ENCODE data around the gene NDUFAF5. TPM values are rescaled to one million over a fixed set of nuclear protein-coding genes. Genes with fewer than 3 reads are reported as not detected.

The NDUFAF5 gene
- total RNA-seq, 1 experiment from 2014 or later = 31.8 TPM

DNA sequence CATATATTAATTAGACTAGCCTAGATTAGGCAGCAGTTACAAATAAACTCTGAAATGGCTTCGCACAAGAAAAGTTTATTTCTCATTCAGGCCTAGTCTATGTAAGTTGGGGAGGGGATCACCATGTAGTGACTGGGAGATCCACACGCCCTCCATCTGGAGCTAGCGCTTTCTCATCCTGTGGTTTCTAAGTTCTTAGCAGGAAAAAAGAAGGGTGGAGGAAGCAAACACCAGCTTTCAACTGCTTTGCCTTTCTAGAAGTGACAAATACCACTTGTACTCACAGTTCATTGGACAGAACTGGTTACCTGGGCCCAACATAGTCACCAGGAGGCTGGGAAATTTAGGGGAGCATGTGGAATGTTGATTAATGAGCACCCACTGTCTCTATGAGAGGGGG, 46.6 kb downstream of the NDUFAF5 start:
- TF ChIP-seq, protein P1, sequence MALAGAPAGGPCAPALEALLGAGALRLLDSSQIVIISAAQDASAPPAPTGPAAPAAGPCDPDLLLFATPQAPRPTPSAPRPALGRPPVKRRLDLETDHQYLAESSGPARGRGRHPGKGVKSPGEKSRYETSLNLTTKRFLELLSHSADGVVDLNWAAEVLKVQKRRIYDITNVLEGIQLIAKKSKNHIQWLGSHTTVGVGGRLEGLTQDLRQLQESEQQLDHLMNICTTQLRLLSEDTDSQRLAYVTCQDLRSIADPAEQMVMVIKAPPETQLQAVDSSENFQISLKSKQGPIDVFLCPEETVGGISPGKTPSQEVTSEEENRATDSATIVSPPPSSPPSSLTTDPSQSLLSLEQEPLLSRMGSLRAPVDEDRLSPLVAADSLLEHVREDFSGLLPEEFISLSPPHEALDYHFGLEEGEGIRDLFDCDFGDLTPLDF (CRISPR knock-in tag; IDR thresholded peaks at IDR 0.05) = no peak
- no peak for TF ChIP-seq ZNF121 (CRISPR knock-in tag; IDR thresholded peaks at IDR 0.05)
- TF ChIP-seq SMAD3 (CRISPR knock-in tag; IDR thresholded peaks at IDR 0.05; ENCODE audit: borderline replicate concordance) = no peak
- TF ChIP-seq JUN (CRISPR knock-in tag; IDR thresholded peaks at IDR 0.05) = no peak
- CTCF ChIA-PET = interaction anchor here (2.0 kb wide), 1 partner anchor 11 kb away, joined by 4 read pairs; no protein-coding TSS in a partner anchor
- H3K36me3 Mint-ChIP-seq = no peaks in the 10 kb centered on the region

DNA sequence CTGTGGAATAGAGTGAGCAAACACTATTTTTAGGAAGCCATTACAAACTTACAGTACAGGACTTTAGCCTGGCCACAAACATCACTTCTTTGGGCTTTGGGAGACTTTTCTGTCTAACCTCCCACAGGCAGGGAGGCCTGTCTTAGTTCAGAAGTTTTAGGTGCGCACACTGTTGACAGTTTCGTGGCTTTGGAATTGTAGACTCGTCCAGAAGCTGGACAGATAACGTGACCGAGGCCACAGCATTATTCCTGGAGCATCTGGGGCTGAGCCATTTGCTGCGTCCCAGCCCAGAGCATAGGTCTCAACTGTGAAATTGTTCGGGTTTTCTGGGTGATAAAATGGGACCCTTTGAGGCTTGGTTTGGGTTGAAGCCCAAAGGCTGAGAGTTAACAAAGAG, 53.8 kb downstream of the NDUFAF5 start:
- ChIA-PET CTCF (no interaction called here), POLR2A (no interaction called here)
- H3K4me3 Mint-ChIP-seq = no peak overlapping the region

More for the DNA sequence above, 46.6 kb downstream of the NDUFAF5 start:
- ATAC-seq = no peak
- H3K27ac Mint-ChIP-seq = no peak overlapping the region
- no peaks in the 10 kb centered on the region for H3K27me3 Mint-ChIP-seq (ENCODE audit: low read depth)
- POLR2A ChIA-PET = no interaction called here
- no peaks in the 10 kb centered on the region for H3K4me1 Mint-ChIP-seq
- H3K9me3 Mint-ChIP-seq = peaks cover 8% of the 10 kb centered on the region
- H3K4me3 Mint-ChIP-seq = no peak overlapping the region
- no peak for DNase-seq (ENCODE audit: low spot score)

More for the DNA sequence above, 53.8 kb downstream of the NDUFAF5 start:
- H3K27me3 Mint-ChIP-seq (ENCODE audit: low read depth) = no peaks in the 10 kb centered on the region
- H3K27ac Mint-ChIP-seq = no peak overlapping the region
- no peaks in the 10 kb centered on the region for H3K36me3 Mint-ChIP-seq
- TF ChIP-seq ESRRA (CRISPR knock-in tag; IDR thresholded peaks at IDR 0.05; ENCODE audit: borderline replicate concordance) = no peak
- no peak for TF ChIP-seq CREM (CRISPR knock-in tag; IDR thresholded peaks at IDR 0.05)
- no peak for TF ChIP-seq NR1H2 (CRISPR knock-in tag; IDR thresholded peaks at IDR 0.05)
- TF ChIP-seq MYBL2 (CRISPR knock-in tag; IDR thresholded peaks at IDR 0.05) = no peak
- TF ChIP-seq ZNF121 (CRISPR knock-in tag; IDR thresholded peaks at IDR 0.05) = no peak
- TF ChIP-seq JAZF1 (CRISPR knock-in tag; IDR thresholded peaks at IDR 0.05) = no peak
- TF ChIP-seq, protein P2, sequence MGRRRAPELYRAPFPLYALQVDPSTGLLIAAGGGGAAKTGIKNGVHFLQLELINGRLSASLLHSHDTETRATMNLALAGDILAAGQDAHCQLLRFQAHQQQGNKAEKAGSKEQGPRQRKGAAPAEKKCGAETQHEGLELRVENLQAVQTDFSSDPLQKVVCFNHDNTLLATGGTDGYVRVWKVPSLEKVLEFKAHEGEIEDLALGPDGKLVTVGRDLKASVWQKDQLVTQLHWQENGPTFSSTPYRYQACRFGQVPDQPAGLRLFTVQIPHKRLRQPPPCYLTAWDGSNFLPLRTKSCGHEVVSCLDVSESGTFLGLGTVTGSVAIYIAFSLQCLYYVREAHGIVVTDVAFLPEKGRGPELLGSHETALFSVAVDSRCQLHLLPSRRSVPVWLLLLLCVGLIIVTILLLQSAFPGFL (CRISPR knock-in tag; IDR thresholded peaks at IDR 0.05; ENCODE audit: borderline replicate concordance) = no peak
- TF ChIP-seq, protein P3, sequence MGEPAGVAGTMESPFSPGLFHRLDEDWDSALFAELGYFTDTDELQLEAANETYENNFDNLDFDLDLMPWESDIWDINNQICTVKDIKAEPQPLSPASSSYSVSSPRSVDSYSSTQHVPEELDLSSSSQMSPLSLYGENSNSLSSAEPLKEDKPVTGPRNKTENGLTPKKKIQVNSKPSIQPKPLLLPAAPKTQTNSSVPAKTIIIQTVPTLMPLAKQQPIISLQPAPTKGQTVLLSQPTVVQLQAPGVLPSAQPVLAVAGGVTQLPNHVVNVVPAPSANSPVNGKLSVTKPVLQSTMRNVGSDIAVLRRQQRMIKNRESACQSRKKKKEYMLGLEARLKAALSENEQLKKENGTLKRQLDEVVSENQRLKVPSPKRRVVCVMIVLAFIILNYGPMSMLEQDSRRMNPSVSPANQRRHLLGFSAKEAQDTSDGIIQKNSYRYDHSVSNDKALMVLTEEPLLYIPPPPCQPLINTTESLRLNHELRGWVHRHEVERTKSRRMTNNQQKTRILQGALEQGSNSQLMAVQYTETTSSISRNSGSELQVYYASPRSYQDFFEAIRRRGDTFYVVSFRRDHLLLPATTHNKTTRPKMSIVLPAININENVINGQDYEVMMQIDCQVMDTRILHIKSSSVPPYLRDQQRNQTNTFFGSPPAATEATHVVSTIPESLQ (CRISPR knock-in tag; IDR thresholded peaks at IDR 0.05) = no peak
- TF ChIP-seq, protein P4, sequence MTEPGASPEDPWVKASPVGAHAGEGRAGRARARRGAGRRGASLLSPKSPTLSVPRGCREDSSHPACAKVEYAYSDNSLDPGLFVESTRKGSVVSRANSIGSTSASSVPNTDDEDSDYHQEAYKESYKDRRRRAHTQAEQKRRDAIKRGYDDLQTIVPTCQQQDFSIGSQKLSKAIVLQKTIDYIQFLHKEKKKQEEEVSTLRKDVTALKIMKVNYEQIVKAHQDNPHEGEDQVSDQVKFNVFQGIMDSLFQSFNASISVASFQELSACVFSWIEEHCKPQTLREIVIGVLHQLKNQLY (CRISPR knock-in tag; IDR thresholded peaks at IDR 0.05) = no peak
- TF ChIP-seq, protein P5, sequence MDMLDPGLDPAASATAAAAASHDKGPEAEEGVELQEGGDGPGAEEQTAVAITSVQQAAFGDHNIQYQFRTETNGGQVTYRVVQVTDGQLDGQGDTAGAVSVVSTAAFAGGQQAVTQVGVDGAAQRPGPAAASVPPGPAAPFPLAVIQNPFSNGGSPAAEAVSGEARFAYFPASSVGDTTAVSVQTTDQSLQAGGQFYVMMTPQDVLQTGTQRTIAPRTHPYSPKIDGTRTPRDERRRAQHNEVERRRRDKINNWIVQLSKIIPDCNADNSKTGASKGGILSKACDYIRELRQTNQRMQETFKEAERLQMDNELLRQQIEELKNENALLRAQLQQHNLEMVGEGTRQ (CRISPR knock-in tag; IDR thresholded peaks at IDR 0.05) = no peak
- TF ChIP-seq MXD4 (CRISPR knock-in tag; IDR thresholded peaks at IDR 0.05; ENCODE audit: borderline replicate concordance) = no peak
- no peak for TF ChIP-seq ZNF232 (CRISPR knock-in tag; IDR thresholded peaks at IDR 0.05)
- TF ChIP-seq, protein P6, sequence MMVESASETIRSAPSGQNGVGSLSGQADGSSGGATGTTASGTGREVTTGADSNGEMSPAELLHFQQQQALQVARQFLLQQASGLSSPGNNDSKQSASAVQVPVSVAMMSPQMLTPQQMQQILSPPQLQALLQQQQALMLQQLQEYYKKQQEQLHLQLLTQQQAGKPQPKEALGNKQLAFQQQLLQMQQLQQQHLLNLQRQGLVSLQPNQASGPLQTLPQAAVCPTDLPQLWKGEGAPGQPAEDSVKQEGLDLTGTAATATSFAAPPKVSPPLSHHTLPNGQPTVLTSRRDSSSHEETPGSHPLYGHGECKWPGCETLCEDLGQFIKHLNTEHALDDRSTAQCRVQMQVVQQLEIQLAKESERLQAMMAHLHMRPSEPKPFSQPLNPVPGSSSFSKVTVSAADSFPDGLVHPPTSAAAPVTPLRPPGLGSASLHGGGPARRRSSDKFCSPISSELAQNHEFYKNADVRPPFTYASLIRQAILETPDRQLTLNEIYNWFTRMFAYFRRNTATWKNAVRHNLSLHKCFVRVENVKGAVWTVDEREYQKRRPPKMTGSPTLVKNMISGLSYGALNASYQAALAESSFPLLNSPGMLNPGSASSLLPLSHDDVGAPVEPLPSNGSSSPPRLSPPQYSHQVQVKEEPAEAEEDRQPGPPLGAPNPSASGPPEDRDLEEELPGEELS (CRISPR knock-in tag; IDR thresholded peaks at IDR 0.05) = no peak
- TF ChIP-seq SMAD3 (CRISPR knock-in tag; IDR thresholded peaks at IDR 0.05; ENCODE audit: borderline replicate concordance) = no peak
- TF ChIP-seq, protein P7, sequence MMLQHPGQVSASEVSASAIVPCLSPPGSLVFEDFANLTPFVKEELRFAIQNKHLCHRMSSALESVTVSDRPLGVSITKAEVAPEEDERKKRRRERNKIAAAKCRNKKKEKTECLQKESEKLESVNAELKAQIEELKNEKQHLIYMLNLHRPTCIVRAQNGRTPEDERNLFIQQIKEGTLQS (CRISPR knock-in tag; conservative IDR thresholded peaks at IDR 0.05) = no peak
- no peaks in the 10 kb centered on the region for H3K9me3 Mint-ChIP-seq
- no peak for ATAC-seq
- DNase-seq (ENCODE audit: low spot score) = no peak
- H3K4me1 Mint-ChIP-seq = 0 out of 2 replicates have a peak, but pooled peaks cover 2% of the 10 kb centered on the region
